ENCODE data around the gene EVX2.

EVX2 gene

DNA sequence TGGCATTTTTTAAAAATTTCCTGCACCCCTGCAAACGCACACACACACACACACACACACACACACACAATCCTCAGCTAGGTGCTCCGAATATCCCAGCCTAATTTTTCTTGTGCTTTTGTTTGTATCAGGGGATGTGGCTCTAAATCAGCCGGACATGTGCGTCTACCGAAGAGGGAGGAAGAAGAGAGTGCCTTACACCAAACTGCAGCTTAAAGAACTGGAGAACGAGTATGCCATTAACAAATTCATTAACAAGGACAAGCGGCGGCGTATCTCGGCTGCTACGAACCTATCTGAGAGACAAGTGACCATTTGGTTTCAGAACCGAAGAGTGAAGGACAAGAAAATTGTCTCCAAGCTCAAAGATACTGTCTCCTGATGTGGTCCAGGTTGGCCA, 10.6 kb upstream of the EVX2 start:
- no peak for DNase-seq

DNA sequence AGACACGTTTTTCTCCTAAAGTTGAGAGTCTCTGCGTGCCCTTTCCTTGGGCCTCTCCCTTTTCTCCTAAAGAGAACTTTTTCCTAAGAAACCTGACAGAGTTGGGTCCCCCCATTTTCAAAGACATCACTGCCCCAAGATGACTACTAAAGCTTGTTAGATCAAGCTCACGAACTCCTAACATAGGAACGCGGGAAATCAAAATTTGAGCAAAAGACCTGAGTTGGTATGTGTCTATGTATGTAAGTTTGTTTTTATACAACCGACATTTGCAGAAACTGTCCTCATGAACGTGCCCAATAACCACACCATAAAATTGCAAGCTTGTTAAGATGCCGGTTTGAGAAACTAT, 10.1 kb upstream of the EVX2 start:
- DNase-seq: no peak

DNA sequence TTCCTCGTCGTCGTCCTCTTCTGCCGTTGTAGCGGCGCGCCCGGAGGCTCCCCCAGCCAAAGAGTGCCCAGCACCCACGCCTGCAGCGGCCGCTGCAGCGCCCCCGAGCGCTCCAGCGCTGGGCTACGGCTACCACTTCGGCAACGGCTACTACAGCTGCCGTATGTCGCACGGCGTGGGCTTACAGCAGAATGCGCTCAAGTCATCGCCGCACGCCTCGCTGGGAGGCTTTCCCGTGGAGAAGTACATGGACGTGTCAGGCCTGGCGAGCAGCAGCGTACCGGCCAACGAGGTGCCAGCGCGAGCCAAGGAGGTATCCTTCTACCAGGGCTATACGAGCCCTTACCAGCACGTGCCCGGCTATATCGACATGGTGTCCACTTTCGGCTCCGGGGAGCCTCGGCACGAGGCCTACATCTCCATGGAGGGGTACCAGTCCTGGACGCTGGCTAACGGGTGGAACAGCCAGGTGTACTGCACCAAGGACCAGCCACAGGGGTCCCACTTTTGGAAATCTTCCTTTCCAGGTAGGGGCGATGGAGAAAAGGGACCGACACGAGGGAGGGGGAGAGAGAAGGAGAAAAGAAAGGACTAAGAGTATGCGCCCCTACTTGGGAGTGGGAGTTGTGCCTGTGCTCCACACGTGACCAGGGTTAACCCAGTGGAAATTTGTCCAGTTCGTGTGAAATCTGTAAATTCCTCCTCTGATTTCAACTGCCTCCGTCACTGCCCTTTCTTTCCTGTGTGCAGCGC, 9.6 kb upstream of the EVX2 start:
- no peak for DNase-seq

DNA sequence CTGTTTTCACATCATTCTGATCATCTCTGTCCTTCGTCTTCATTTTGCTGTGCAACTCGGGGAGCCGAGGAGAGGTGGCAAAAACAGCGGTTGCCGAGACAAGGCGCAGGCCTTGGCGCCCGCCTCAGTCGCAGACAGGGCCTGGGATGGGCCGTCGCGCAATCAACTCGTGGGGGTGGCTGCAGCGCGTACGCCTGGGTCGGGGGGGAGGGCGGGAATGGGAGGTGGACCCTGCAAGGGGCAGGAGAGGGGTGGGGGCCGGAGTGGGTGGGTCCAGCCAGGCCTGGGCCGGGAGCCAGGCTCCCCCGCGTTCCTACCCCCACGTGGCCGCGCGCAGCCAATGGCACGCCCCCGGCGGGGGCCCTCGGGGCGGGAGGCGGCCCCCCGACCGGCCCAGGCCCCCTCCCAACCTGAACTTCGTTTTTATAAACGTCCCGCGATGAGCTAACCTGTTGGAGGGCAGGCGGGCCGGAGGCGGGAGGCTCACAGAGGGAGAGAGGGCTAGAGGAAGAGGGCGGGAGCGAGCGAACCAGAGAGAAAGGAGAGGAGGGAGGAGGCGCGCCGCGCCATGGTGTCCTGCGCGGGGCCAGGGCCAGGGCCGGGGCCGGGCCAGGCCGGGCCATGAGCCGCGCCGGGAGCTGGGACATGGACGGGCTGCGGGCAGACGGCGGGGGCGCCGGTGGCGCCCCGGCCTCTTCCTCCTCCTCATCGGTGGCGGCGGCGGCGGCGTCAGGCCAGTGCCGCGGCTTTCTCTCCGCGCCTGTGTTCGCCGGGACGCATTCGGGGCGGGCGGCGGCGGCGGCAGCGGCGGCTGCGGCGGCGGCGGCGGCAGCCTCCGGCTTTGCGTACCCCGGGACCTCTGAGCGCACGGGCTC, 8.7 kb upstream of the EVX2 start, which contains the start of gene HOXD13:
Gene HOXD13 (plus strand): TSS at position 452 of the 875 bp plus-strand sequence. CDS start 170 bp downstream, at position 622.
- DNase-seq: no peak

DNA sequence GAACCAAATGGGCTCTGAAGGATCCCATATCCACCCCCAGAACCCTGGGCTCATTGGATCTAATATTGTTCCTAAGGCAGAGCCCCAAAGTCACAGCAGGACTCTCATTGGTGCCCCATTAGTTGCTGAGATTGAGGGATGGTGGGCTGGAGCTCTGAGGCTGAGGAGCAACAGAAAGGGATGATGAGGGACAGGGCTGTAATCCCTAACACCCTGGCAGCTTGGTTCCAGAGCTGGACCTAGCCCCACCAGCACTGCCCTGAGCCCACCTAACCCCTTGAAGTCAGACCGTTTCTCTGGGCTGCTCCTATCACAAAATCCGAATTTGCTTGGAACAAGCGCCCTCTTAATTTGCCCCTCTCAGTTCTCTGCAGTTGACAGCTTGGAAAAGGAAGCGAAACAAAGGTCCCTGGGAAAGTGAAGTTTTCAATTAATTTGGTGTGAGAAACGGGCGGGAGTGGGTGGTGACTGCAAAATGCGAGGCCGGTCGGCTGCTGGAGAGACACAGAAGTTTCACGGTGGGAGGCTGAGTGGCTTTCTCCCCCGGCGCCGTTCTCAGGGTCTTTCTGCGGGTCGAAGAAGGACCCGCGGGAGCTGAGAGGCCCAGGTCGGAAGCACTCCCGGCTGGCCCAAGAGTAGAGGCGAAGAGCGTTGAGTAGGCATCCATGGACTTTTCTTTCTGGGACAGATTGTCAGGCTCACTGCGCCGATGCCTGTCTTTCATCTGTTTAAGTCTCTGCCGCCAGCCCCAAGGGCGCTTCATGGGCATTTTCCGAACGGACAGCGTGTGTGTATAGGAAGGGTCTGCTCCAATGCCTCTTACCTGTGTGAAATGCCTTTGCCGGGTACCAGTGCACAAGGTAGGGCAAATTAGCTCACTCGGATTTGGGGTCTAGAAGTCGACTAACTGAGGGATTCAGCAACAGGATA, 7.8 kb upstream of the EVX2 start:
- DNase-seq: no peak

DNA sequence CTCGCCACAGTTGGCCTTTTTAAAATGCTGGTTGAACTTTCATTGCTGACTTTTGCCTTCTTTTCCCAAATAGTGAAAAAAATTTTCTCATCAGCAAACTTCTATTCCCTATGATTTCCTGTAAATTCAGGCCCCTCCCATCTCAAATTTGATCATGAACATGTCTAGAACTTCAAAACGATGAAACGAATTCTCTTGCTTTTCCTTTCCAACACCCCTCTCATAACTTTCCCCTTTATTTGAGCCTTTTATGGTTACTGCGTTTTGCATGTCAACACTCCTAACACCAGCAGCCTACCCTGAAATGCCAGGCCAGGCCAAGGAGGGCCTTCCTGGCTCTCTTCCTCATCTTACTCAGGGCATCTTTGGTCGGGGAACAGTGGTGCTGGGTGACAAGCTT, 7.1 kb upstream of the EVX2 start:
- DNase-seq: no peak

DNA sequence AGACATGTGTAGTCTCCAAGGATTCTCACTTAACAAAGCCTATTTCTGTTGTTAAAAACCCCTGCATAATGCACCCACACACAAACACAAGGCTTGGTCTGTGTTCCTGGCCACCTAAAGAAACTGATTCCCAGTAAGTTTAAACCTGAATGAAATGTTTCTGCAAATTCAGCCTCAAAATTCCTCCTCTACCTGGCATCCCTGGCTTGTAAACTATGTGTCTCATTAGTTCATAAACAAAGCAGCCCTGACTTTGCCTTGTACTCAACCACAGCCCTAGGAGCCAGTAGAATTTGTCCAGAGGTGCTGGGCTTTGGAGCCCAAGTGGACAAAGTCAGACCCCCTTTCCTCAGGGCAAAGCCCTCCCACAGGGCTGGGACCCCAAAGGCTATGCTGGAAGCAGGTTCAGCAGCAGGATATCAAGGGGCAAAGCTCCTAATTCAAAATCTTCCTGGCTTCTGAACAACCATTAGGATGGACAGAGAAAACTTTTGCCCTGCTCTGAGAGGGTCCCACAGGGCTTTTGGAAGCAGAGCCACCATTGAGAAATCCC, 6.2 kb upstream of the EVX2 start:
- no peak for DNase-seq

DNA sequence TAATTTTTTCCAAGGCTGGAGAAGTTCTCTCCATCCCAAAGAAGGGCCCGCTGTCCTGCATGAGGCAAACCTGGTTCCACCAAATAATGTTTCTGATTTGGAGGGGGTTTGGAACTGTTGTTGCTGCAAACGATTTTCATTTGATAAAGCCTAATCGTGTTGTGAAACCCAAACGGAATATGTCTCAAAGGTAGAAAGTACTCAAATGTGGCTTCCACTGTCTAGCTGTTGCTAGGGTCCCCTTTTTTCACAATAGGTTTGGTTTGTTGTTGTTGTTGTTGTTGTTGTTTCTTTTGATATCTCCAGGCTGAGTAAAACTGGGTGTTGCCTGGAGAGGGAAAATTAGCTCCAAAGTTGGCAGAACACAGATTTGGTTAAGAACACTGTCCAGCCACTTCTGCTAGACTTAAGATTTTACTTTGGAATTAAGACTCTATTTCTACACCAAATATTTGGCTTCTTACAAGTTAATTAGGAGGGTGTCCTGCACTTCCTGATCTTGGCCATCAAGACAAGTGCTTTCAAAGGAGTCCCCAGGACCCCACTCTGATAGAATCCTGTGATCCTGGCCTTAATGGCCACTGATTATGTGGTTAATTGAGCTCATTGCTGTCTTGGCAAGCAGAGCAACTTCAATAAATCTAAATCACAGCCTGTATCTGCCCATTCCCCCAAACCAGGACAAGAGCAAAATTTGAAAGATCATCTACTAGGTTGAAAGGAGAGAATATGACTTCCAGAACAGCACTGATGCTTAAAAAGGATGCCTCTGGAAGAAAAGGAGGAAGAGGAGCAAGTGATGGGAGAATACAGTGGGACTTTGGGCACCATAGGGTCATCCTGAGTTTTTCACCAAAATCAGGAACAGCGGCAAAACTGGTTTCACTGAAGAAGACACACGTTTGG, 5.4 kb upstream of the EVX2 start:
- DNase-seq: no peak

DNA sequence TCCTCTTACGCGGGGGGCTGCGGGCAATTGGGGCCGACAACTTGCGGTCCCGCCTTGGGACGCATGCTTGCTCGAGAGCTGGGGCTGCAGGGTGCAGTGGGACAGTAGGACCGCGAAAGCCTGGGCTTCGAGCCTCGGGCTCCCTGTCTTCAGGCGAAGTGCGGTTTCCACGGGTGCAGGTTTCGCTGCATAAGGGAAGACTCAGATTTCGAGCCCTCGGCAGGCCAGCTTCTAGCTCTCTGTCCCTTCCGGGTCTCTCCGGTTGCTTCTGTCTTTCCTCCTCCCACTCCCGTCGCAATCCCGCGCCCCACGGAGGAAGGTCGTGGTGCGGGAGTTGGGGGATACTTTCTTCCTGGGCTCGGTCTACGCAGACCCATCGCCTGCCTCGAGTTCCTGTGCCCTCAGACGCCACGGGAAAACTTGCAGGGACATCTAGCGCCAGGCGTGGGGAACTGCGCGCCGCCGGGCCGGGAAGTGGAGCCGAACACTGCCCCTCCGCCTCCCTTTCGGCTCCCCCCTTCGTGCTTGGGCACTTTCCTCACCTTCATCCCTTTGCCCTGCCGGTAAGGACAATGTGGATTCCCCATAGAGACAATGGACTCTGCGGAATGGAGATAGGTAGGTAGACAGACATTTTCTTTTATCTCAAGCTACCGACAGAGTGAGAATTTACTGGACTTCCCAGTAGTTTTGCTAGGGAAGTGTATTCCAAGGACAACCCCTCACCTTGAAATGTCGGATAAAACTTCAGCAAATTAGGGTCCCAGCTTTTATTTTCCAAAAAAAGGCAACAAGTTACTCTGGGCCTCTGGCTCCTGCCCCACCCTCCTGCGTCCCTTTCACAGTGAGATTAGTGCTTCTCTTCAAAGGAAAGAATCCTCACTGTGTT, 4.5 kb upstream of the EVX2 start:
- DNase-seq: no peak

DNA sequence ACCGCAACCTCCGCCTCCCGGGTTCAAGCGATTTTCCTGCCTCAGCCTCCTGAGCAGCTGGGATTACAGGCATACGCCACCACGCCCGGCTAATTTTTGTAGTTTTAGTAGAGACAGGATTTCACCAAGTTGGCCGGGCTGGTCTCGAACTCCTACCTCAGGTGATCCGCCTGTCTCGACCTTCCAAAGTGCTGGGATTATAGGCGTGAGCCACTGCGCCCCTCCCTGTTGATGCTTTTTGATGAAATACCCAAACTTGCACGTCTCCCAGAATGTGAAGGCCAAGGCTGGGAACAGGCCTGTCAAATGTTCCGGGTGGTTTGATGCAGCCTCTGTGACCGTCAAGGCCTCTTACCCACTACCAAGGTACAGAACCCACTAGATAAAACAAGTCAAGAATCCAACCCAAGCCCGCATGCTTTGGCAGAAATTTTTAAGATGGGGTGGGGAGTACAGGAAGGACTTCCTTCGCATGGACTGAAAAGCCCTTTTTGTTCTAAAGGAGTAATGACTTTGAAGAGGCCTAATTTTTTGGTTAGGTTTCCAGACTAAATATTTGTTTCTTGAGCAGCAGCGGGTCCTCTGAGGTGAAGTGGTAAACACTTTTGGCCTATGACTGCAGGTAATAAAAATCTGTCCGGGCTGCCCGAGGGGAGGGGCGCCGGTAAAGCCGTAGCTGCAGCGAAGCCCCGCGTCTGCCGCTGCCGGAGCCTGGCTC, 3.7 kb upstream of the EVX2 start:
- no peak for DNase-seq

DNA sequence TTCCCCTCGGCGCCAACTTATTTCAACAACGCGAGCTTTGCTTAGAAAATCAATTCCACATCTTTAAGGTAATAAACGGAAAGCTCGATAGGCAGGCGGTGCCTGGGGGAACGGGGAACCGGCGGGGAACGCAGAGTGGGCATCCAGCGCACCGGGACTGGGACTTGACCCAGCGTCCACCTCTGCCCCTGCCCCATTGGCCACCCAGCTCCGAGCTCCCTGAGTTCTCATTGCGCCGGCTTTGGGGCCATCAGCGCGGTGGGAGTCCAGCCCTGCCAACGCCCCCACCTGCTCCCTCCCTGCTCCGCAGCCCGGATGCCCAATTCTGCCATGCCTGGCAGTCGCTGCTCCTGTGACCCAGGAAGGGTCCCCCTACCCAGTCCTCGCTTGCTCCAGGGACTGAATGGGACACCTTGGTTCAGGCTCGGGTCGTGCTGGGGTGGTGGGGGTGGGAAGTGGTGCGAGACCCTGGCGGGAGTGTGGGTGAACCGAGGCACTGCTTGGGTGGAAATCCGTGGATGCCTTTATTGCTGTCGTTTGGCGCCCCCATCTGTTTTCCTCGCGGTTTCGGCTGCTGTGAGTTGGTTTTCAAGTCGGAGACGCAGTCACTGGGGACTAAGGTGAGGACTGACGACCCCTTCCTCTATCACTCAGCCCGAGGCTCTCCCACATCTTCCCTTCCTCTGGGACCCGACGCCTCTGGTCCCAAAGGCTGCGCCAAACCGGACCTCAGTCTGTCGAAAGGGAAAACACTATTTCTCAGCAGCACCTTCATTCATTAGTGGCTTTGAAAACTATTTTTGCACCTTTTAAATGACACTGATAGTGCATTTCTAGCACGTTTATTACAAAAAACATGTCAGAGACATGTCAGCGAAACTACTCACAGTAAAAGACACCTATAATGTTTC, 2.4 kb upstream of the EVX2 start:
- DNase-seq: no peak

DNA sequence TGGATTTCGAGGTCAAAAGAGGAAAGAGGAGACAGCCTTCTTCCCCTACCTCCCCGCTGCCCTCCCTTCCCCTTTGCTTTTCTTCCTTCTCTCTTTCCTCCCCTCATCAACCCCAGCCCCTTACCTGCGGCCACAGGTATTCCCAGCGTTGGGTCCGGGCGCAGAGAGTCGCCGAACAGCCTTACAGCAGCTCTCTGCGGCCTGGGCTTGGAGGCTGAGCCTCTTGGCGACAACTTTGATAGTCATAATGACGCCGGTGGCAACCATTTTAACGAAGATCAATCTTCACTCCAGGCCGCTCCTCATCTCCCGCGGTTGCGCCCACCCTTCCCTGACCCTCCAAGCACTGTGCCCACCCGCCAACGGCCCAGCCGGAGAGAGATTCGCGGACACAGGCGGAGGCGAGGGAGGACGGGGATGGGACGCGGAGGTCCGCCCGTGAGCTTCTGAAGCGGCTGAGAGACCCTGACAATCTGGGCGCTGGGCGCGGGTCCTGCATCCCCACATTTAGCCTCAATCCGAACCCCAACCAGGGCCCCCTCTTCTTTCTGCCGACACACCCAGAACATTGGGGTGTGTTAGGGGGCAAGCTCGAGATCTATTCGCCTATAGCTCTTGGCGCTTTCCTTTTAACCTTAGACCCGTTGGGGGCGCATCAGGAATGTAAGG, 1.5 kb upstream of the EVX2 start:
- DNase-seq: no peak

DNA sequence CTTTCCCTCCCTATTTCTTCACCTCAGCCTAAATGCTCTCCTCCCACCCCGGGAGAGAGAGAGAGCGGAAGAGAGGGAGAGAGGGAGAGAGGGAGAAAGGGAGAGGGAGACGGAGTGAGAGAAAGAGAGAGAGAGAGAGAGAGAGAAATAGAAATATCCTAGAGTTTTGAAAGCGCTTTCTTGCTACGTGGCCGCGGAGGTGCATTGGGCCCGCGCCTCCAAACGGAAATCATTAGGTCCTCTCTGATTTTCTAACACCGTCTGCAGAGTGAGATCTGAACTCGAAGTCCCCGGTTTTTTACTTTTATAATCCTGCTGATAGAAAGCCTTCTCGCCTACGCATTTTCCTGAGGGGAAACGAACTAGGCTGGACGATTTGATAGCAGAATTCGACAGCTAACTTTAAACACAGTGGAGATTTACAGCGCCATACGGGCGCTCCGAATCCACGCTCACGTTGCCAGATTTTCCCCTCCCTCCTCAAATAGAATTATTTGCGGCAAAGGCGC, 903 bp upstream of the EVX2 start:
- no peak for DNase-seq

DNA sequence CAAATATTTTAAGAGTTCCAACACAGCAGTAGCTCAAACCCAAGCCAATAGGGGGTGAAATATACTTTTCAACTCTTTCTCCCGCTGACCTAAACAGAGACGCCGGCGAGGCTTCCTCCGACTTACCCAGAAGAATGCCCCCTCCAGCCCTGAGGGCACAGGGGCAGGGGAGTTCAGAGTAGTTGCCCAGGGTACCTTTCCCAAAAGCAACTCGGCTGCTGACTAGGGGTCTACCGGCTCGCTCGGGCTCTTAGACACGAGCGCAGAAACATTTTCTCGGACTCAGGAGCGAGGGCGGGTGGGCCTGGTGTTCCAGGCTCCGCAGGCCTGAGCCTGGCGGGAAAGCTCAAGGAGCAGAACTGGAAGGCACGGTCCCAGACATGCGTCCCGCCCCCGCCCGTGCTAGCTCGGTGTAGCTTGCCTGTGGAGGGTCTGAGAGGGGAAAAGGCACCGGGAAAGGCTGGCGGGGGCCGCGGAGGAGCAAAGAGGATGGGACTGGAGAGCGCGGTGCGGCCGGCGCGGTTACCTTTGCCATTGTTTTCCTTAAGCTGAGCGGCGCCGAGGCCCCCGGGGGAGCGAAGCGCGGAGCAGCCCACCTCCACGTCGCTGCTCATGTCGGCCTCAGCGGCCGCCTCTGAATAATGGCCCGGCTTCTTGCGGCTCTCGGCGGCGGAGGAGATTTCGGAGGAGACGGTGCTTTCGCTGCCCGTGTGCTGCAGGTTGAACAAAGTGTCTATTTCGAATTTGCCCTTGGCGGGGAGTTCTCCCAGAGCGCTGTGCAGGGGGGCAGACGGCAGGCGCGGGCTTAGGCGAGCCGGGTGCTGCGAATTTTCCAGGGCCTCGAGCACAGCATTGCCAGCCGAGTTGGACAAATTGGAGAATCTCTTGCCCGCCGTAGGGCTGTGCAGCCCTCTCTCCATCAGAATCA, 674 bp downstream of the EVX2 start:
- no peak for DNase-seq

DNA sequence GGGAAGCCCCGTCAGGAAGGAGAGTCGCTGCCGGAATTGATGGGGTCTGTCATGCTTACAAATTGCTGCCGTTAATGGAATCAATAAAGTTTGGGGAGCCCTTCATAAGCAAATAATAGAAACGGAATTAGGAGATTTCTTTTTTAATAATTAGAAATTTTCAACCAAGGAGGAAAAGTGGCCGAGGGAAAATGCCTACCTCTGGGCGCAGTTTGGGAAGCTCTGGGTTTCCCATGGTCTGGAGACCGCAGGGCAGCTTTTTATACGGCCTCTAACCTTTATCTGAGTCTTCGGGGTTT, 1.3 kb downstream of the EVX2 start:
- DNase-seq: no peak

DNA sequence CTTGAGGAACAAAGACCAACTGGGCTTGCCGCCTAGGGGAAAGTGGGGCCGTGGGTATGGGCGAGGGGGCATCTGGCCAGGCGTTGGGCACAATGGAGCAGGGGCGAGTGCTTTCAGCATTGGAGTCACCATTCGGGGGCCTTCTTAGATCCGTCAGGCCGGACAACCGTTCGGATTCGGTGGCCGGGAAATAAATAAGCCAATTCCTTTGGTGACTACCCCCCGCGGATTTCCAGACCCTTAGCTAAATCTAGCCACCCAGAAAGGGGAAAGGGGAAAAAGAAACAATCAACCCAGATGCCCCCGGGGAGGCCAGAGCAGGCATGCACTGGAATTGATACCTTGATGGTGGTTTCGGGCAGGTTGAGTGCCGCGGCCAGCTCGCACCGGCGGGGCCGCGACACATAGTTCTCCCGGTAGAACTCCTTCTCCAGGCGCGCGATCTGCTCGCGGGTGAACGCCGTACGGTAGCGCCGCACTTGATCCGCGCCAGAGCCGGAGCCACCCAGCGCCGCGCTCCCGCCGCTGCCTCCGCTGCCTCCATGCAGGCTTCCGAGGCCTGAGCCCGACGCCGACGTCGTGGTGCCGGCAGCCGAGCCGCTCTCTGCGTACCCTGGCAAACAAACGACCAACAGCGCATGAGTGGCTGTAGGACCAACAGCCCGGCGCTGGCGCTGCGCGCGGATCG, 1.8 kb downstream of the EVX2 start:
- no peak for DNase-seq

Measured in CD4-positive, alpha-beta T cell treated with Interleukin-10 for 1 hour (primary cell).